ENCODE data around the gene ARHGAP26.

ARHGAP26 gene

GRCh38 chr5:142833517-142834449, 63.6 kb downstream of the ARHGAP26 start:
- no peak for DNase-seq

- DNase-seq: no peak
Observed at GRCh38 chr5:142834504-142834903, 64.3 kb downstream of the ARHGAP26 start.

GRCh38 chr5:142835540-142835939, 65.4 kb downstream of the ARHGAP26 start:
- DNase-seq: no peak

- DNase-seq: no peak
Observed at GRCh38 chr5:142836048-142836447, 65.9 kb downstream of the ARHGAP26 start.

GRCh38 chr5:142837081-142837725, 67.0 kb downstream of the ARHGAP26 start:
- DNase-seq: no peak

GRCh38 chr5:142838845-142839244, 68.7 kb downstream of the ARHGAP26 start:
- no peak for DNase-seq

- DNase-seq: no peak
Observed at GRCh38 chr5:142839711-142840346, 69.7 kb downstream of the ARHGAP26 start.

GRCh38 chr5:142840575-142840974, 70.4 kb downstream of the ARHGAP26 start:
- DNase-seq: no peak

- DNase-seq: no peak
Observed at GRCh38 chr5:142841511-142842265, 71.5 kb downstream of the ARHGAP26 start.

- DNase-seq: no peak
Observed at GRCh38 chr5:142842994-142843905, 73.1 kb downstream of the ARHGAP26 start.

- no peak for DNase-seq
Observed at GRCh38 chr5:142844866-142845265, 74.7 kb downstream of the ARHGAP26 start.

- DNase-seq: no peak
Observed at GRCh38 chr5:142845402-142845921, 75.3 kb downstream of the ARHGAP26 start.

GRCh38 chr5:142845954-142846398, 75.8 kb downstream of the ARHGAP26 start:
- DNase-seq: no peak

GRCh38 chr5:142846406-142846805, 76.2 kb downstream of the ARHGAP26 start:
- DNase-seq: no peak

- no peak for DNase-seq
Observed at GRCh38 chr5:142847898-142848790, 78.0 kb downstream of the ARHGAP26 start.

- DNase-seq: no peak
Observed at GRCh38 chr5:142849466-142849865, 79.3 kb downstream of the ARHGAP26 start.

GRCh38 chr5:142849880-142850279, 79.7 kb downstream of the ARHGAP26 start:
- DNase-seq: no peak

- DNase-seq: no peak
Observed at GRCh38 chr5:142851731-142852130, 81.6 kb downstream of the ARHGAP26 start.

- DNase-seq: no peak
Observed at GRCh38 chr5:142852416-142853198, 82.4 kb downstream of the ARHGAP26 start.

GRCh38 chr5:142853682-142854081, 83.5 kb downstream of the ARHGAP26 start:
- DNase-seq: no peak

Data from amniotic stem cell (primary cell).